T follicular helper cell (primary cell): ENCODE measurements around the gene GLT1D1.

Experiments used
- DNase-seq: peaks from one replicate; pipeline ENCODE4 v3.0.0-alpha.2; 2020; ENCODE audit warnings: low read depth

The GLT1D1 gene

GRCh38 chr12:129002427-129002826, 149.1 kb downstream of the GLT1D1 start:
- no peak for DNase-seq

GRCh38 chr12:129005416-129005815, 152.1 kb downstream of the GLT1D1 start:
- DNase-seq, result no peak

- no peak for DNase-seq
Measured at GRCh38 chr12:129005829-129006228, 152.6 kb downstream of the GLT1D1 start.

- DNase-seq, result no peak
Measured at GRCh38 chr12:129009833-129010622, 156.8 kb downstream of the GLT1D1 start.

- DNase-seq, result no peak
Measured at GRCh38 chr12:129016159-129016558, 162.9 kb downstream of the GLT1D1 start.

GRCh38 chr12:129025055-129025454, 171.8 kb downstream of the GLT1D1 start:
- DNase-seq, result no peak

GRCh38 chr12:129028844-129029243, 175.6 kb downstream of the GLT1D1 start:
- DNase-seq, result no peak
